SIG-M5 (cell line): ENCODE results near the gene FAM53A.
"Not testable (repeated sequence)": the region's sequence is repeated elsewhere in the genome, so short reads cannot be mapped to it uniquely, and the experiment has no call there.

Experiments used
- DNase-seq: peaks from one replicate; lab custom pipeline; 2025; lab: John Stamatoyannopoulos, UW

The FAM53A gene

DNA sequence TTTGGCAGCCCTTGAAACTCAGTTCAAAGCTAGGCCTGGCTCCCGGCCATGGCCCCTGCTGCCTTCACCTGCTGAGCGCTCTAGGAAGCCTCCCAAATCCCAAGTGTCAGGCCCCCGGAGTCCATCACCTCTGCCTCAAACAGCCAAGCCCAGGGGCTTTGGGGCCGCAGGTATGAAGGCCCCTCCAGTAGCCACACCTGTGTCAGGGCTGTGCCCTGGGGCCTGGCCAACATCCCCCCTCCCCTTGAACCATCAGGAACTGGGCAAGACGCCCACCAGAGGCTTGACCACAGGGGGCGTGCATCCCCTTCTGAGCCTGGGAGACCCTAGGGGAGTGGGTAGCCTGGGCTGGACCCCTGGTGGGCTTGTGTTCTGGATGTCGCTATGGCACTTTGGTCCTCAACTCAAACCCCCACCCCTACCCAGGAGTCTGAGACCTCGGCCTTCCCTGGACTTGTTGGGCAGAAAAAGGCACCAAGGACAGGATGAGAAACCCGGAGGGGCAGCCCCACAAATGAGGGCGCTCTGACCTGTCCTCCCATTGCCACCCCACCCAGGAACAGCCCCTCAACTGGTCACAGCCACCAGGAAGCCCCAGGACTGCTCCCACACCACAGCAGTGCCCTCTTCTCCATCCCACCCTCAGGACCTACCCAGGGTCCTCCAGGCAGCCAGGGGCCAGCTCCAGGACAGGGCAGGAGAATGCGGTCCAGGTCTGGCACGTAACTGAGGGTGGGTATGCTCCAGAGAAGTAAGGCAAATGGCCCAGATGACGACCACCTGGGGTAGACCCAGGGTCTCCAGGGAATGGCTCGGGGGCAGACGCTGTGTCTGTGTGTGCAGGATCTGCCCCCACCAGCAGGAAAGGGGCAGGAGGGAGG is 32.2 kb upstream of the FAM53A start:
- no peak for DNase-seq

DNA sequence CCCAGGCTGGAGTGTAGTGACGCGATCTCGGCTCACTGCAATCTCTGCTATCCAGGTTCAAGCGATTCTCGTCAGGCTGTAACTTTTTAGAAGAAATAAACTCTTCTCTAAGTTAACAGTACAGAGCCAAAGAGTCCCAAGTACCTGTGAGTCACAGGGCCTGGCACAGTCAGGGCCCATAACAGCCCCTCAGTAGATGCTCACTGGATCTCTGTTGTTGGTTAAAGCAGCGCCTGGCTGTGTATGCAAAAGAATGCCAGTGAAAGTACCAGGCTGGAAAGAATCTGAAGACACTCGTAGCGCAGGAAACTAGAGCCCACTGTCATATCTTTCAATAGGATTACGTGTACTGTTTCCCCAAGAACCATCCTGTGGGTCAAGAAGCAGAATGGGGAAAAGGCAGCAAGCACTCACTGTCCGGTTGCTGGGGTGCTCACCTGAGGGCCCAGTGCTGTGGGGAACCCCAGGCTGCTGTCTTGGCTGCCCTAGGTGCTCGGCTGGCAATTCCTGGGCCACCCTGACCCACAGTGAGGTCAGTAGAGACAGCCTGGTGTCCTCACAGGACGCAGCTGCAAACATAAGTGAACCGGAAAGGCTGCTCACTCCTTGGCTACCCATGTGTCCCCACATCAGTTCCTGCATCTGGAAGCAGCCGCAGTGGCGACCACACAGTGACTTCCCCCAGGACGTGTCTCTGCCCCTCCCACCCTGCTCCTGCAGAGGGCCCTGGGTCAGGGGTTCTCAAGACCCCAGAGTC is 31.1 kb upstream of the FAM53A start:
- DNase-seq, result no peak

DNA sequence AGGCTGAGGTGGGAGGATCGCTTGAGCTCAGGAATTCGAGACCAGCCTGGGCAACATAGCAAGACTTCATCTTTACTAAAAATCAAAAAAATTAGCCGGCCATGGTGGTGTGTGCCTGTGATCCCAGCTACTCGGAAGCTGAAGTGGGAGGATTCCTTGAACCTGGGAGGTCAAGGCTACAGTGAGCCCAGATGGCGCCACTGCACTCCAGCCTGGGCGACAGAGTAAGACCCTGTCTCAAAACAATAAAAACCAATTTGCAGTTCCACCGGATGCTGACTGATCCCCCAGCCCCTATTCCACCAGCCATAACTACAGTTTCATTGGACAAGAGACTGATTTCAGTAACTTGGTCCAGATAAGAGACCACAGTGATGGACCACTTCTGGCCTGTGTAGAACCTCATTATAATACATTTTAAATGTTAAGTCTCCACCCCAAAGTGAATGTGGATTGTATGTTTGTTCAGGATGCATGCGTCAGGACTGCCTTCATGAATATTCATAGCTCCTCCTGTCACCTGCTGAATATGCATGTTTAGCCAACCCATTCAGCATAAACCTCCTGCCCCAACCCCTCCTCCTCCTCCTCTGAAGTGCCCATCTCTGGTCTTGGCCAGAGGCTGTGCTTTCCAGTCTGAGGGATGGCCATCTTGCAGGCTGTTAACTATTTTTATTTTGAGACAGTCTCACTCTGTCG is 30.3 kb upstream of the FAM53A start:
- no peak for DNase-seq

DNA sequence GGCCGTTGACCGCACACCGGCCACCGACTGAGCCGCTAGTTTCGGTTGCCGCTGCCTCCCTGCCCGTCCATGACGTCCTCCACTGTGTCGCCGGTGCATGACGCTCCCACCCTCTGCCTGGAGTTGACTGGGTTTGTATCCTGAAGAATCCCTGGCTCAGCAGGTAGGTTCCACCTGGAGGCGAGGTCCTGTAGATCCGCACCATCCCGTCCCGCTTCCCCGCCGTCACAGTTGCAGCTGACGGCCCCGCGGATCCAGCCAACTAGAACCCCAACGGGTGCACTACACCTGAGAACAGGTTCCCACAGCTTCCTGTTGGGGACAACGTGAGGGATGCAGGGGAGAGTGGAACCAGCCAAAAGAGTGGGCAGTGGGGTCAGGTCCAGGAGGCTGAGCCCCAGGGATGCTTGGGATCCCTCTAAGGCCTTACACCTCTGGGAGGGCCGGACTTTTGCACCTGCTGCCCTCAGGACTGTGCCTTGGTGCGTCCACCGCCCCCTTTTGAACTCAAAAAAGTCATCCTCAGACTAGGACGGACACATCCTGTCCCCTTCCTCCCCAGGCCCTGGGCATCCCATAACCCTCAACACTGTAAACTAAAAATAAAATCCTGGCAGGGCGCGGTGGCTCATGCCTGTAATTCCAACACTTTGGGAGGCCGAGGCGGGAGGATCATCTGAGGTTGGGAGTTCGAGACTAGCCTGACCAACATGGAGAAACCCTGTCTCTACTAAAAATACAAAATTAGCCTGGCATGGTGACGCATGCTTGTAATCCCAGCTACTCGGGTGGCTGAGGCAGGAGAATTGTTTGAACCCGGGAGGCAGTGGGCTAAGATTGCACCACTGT is 29.1 kb upstream of the FAM53A start:
- DNase-seq, result no peak

DNA sequence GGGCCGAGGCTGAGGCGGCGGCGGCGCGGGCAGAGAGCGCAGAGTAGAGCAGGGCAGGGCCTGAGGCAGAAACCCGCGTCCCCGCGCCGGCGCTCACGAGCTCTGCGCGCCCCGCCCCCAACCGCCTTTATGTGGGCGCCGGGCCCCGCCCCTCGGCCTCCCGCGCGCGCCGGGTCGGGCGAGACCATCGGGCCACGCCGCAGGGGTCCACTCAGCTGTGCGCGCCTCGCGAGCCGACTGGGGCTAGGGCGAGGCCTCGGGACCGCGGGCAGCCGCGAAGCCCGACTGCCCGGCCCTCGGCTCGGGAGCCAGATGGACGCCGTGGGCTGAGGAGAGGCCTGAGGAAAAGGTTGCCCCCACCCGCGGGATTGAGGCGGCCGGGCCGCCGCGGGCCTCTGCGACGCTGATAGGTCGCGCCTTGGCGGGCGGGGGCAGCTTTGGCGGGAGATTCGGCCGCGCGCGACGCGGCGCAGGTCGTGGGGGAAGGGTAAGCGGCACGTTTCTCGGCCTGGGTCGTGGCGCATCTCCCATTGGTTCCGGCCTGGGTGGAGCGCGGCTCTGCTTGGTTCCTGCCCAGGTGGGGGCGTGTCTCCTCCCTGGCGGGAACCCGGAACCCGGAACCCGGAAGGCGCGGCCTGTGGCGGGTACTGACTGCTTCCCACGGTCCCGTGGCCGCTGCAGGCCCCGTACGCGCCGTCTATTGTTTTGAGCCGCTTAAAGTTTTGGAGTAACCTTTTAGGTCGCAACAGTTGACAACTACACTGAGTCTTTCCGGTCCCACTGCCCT is 28.3 kb upstream of the FAM53A start, which contains the start of gene SLBP:
SLBP (minus strand) TSS at position 104 of the 787 bp plus-strand sequence. CDS start 131 bp downstream, outside the sequence.
- DNase-seq, result peak; percentile 85

DNA sequence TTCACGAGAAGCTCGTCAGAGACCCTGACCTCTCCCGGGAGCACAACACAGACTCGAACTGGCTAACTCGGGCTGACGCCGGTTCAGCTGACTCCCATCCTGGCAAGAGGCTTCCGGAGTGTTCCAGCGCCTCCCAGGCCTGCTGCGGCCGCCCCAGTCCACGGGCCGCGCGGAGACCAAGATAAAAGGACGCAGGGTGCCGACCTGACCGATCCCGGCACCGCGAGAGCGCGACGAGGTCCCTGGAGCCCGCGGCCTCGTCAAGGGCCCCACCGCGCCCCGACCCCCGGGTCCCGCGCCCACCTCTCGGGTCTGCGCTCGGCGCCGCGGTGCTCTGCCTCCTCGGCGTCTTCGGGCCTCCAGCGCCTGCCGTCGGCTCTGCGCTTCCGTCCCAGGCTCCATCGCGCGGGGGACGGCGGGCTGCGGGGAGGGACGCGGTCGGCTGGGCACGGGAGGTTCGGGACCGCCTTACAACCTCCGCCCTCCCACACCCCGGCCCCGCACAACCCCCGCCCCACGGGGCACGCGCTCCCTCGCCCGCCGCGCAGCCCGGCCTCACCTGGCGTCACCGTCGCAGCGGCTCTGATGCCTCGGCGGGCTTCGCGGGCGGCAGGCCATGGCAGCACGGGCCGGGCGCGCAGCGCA is 27.6 kb upstream of the FAM53A start:
- no peak for DNase-seq

DNA sequence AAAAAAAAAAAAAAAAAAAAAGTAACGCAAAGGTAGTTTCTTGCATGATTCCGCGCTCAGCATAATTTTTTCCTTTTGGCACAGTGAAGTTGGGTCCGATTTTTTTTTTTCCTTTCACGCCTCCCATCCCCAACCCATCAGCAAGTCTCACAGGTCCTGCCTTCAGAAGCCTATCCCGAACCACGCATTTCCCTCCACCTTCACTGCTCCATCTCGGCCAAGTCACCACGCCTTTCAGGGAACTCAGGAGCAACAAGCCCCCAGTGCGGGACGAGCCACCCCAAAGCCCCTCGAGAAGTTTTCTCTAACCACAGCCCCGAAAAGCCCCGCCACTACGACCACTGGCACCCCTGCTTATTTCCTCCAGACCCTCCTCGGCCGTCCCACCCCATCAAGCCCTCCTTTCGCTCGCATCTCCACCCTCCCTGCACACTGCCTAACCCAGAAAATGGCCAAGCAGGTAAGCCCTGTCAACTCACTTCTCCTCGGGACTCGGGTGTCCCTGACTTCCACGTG is 27.0 kb upstream of the FAM53A start:
- no peak for DNase-seq

DNA sequence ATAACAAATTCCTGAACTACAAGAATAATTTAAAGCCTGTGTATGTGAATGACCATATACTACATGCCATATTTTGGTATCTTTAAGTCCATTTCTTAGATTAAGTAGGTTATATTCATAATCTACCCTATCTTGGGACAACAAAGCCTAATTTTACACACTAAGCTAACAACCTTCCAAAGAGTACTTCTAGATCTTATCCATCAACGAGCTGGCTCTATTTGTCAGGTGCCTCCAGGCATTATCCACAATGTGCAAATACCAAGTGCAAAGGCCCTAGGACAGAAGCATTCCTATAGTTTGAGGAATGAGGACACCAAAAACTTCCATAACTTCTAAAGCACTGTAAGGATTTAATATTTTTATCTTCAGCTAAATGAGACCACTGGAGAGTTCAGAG is 24.5 kb upstream of the FAM53A start:
- DNase-seq, result no peak

DNA sequence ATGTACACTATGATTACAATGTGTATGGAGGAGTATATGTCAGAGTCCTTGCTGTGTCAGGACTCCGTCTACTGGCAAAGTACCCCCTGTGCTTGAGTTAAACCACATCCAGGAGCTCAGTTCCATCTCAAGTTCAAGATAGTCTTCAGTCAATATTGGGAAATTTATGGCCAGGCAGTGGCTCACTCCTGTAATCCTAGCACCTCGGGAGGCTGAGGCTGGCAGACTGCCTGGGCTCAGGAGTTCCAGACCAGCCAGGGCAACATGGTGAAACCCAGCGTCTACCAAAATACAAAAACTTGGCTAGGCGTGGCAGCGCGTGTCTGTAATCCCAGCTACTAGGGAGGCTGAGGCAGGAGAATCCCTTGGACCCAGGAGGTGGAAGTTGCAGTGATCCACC is 22.2 kb upstream of the FAM53A start:
- DNase-seq, result no peak

DNA sequence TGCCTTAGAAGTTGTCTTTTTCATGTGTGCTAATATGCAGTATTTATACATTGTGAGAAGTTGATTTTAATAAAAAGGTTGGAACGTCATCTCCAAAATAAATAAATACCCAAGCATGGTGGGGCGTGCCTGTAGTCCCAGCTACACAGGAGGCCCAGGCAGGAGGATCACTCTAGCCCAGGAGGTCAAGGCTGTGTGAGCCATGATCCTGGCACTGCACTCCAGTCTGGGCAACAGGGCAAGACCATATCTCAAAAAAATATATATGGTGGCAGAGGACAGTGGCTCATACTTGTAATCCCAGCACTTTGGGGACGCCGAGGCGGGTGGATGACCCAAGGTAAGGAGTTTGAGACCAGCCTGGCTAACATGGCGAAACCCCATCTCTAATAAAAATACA is 21.6 kb upstream of the FAM53A start:
- DNase-seq, result no peak

DNA sequence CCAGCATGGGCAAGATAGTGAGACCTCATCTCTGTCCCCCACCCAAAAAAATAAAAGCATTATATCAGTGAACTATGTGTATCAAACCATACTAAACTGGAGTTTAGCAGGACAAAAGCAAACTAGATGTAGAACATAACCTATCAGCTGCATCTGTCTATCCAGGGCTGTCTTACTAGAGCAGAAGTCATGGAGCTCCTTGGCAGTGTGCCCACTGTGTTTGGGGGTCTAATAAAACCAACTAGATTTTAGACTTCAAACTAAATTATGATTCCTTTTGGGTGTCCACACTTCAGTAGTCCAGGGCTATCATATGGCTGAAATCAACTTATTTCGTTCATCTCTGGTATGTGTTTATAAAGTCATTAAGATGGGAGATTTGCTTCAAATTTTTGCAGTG is 19.8 kb upstream of the FAM53A start:
- DNase-seq, result no peak

DNA sequence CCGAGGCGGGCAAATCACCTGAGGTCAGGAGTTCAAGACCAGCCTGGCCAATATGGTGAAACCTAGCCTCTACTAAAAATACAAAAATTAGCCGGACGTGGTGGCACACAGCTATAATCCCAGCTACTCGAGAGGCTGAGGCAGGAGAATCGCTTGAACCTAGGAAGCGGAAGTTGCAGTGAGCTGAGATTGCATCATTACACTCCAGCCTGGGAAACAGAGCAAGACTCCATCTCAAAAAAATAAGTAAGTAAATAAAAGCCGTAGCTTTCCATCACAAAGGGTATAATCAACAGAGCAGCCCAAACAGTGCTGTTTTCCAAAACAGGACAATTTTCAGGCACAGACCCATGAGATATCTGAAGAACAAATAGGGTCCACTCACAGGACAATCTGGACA is 17.6 kb upstream of the FAM53A start:
- DNase-seq, result not testable (repeated sequence)

DNA sequence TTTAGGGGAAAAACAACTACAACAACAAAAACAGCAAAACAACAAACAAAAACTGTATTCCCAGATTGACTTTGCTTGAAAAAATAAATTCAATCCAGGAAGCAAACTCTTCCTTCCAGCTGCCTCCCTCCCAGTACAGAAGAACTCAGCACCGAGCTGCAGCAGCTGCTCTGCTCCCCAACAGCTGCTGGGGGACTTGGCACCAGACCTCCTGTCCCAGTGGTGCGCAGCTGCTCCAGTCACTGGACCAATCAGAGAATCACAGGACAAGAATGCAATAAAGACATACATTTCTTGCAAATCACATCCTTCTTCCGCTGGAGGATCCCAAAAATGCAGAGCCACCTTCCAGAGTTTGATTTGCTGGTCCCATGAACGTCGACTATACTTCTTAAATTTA is 11.8 kb upstream of the FAM53A start:
- no peak for DNase-seq

DNA sequence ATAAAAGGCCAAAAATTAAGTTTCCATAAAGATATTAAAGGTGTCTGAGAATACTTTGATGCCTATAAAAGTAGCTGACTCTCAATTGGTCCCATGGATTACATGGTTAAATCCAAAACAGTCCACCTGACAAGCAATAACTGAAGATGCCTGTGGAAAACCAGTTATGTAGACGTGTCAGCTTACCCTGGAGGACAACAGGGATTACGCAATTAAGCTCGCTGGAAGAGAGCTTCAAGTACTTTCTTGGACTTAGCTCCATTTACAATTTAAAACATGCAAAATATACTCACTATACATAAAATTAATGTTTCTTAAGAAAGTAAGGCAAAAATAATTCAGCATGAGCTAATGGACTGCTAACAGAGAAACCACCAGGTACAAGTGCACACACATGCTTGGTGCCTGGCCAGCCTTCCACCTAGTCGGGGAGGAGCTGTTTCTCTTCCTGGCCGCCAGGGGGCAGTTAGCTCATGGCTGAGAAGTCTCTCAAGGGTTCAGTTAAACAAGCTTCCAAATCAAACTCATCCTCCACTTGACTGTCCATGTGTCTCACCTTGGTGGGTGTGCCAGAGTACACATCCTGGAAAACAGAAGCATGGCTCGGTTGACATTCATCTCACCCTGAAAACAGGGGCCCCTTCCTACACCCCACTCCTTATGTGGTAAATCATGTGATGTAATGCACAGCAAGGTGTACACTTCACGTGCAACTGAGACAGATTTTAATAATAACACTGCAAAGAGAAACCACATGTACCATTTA is 9.2 kb upstream of the FAM53A start:
- no peak for DNase-seq

DNA sequence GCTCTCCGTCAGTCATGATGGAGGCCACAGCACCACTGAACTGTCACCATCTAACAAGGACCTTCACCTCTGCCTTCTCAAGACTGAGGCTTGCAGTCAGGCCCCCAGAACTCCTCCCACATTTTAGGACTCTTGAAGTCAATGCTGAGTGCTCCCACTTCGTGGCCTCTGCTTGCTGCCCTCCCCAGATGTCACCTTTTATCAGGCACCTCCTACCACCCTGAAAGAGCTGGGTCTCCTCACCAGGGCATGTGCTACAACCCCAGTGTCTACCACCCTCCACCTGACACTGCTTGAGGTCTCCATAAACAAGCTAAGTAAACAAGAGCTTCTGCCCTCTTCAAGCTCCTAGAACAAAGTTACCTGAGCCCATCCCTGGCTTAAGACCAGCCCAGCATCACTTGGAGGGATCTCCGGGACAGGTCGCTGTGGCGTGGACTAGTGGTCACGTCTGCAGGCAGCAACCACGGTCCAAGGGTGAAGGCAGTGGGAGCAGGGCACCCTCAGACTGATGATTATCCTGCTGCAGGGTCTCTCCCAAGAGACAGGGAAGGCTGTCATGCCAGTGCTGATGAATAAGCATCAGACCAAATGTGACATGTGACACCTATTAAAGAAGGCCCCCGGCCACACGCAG is 7.7 kb upstream of the FAM53A start:
- no peak for DNase-seq

DNA sequence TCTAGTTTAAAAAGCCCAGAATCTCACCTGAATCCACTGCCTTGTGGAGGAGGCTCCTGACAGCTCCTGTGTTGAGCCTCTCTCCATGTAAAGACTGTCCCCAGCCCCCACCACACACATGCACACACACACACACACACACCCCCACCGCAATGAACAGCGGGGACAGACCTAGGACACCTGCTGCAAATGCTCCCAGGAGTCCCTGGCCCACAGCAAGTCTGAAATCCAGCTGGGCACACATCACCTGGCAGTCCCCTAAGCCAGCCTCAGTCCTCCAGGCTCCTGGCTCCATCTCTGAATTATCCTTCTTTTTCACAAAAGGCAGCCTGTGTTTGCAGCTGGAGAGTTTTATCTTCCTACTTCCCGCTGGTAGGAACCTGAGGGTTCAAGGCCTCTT is 6.6 kb upstream of the FAM53A start:
- DNase-seq, result no peak

DNA sequence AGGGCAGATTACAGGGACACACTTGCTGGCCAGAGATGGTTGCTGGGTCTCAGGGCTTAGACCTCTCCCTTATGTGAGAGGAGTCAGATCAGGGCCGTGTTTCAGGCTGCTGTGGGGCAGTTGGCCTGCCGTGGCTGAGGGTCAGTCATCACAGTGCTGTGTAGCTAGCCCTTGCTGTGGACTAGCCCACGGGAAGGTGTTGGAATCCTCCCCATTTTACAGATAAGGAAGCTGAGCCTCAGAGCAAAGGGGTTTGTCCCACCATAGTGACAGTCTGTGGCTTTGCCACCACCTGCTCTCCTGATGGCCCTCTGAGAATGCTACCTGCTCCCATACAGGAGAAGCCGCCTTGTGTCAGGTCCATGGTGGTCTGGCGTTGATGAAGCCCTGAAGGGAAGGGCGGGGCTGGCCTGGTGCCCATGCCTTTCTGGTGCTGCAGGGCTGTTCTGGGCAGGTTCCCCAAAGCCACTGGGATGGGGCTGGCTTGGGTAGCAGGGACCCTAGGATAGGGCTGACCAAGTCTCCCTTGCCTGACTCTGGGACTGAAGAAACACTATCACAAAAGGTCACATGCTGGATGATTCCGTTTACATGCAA is 2.4 kb upstream of the FAM53A start:
- no peak for DNase-seq
